Prostate gland (tissue), 2 donors: Measurements from ENCODE around the gene ZNF106. TPM values are rescaled to one million over a fixed set of nuclear protein-coding genes. Genes with fewer than 3 reads are reported as not detected.

Experiments
- DNase-seq: peaks from one replicate; pipeline ENCODE4 v3.0.0-alpha.2; 2019; ENCODE audit warnings: low spot score
- H3K27ac ChIP-seq, 2 donors: fragments of 200-600 bp; sonication (generic); 2 replicates each; pipeline ENCODE4 v1.5.1; 2017 to 2019
- H3K27me3 ChIP-seq: fragments of 200-600 bp; sonication (generic); replicated peaks from 2 replicates; pipeline ENCODE4 v1.5.1; 2019; ENCODE audit not compliant: insufficient read depth
- H3K36me3 ChIP-seq, 2 donors: fragments of 200-600 bp; sonication (generic); 1 replicate in 1 of 2; 2 replicates in 1 of 2; pipeline versions ENCODE4 v1.5.1 to v1.8.1; 2017 to 2019
- H3K4me1 ChIP-seq: fragments of 200-600 bp; sonication (generic); replicated peaks from 2 replicates; pipeline ENCODE4 v1.5.1; 2019
- H3K4me3 ChIP-seq, 2 donors: fragments of 200-600 bp; sonication (generic); 2 replicates each; pipeline ENCODE4 v1.5.1; 2017 to 2019
- H3K9me3 ChIP-seq: fragments of 200-600 bp; sonication (generic); 2 replicates; pipeline ENCODE4 v1.5.1; 2017
- POLR2A ChIP-seq: fragments of 450-650 bp; IDR thresholded peaks from one replicate; pipeline ENCODE4 v1.6.1; 2016; ENCODE audit warnings: antibody characterized with exemption, mild to moderate bottlenecking
- POLR2AphosphoS5 ChIP-seq: sonication (generic); formaldehyde crosslinking; IDR thresholded peaks from one replicate; pipeline ENCODE4 v1.6.1; 2017; ENCODE audit warnings: antibody characterized with exemption
- WGBS: methylation state at CpG from one replicate; pipeline ENCODE4 v1.1.5; 2018; 5-methylcytosine and 5-hydroxymethylcytosine counted together
- intact Hi-C: fragments of 100-400 bp; cut with DNase I; formaldehyde crosslinking; loops from one replicate; pipeline ENCODE4 v1.14.2; 2022
- total RNA-seq, 2 donors: library from RNA; depleted of rRNA; stranded (reverse); fragments of >200 nt; gene quantifications; one replicate each; pipeline ENCODE4 v1.1.0, GENCODE V29; 2016
- TF ChIP-seq, protein P1 (sequence below), 4 experiments: fragments of 200-600 bp in 2 of 4; fragments of 450-650 bp in 2 of 4; sonication (generic) in 2 of 4; IDR thresholded peaks; 1 replicate in 3 of 4; 2 replicates in 1 of 4; pipeline ENCODE4 v1.5.1; 2016 to 2019; ENCODE audit warnings: antibody characterized with exemption in 4 of 4, mild to moderate bottlenecking in 2 of 4, moderate library complexity in 2 of 4

ZNF106 gene
- total RNA-seq, 2 donors from 2014 or later = 49.5 to 79.5 TPM

- 90% methylated on average over 15 of the region's 15 CpGs for WGBS
- TF ChIP-seq, protein P1, sequence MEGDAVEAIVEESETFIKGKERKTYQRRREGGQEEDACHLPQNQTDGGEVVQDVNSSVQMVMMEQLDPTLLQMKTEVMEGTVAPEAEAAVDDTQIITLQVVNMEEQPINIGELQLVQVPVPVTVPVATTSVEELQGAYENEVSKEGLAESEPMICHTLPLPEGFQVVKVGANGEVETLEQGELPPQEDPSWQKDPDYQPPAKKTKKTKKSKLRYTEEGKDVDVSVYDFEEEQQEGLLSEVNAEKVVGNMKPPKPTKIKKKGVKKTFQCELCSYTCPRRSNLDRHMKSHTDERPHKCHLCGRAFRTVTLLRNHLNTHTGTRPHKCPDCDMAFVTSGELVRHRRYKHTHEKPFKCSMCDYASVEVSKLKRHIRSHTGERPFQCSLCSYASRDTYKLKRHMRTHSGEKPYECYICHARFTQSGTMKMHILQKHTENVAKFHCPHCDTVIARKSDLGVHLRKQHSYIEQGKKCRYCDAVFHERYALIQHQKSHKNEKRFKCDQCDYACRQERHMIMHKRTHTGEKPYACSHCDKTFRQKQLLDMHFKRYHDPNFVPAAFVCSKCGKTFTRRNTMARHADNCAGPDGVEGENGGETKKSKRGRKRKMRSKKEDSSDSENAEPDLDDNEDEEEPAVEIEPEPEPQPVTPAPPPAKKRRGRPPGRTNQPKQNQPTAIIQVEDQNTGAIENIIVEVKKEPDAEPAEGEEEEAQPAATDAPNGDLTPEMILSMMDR (IDR thresholded peaks at IDR 0.05) = no peak
- TF ChIP-seq POLR2A (no peak), POLR2AphosphoS5 (no peak)
- DNase-seq = no peak
- Histone ChIP-seq H3K9me3 (no peaks in the 10 kb centered on the region), H3K4me3 (no peak overlapping the region), H3K27ac (no peak overlapping the region), H3K36me3 (no peaks in the 10 kb centered on the region), H3K4me1 (no peaks in the 10 kb centered on the region), H3K27me3 (no peaks in the 10 kb centered on the region)
- intact Hi-C loops = no loop called here
Observed at GRCh38 chr15:42402455-42403205, 88.3 kb downstream of the ZNF106 start.

DNA sequence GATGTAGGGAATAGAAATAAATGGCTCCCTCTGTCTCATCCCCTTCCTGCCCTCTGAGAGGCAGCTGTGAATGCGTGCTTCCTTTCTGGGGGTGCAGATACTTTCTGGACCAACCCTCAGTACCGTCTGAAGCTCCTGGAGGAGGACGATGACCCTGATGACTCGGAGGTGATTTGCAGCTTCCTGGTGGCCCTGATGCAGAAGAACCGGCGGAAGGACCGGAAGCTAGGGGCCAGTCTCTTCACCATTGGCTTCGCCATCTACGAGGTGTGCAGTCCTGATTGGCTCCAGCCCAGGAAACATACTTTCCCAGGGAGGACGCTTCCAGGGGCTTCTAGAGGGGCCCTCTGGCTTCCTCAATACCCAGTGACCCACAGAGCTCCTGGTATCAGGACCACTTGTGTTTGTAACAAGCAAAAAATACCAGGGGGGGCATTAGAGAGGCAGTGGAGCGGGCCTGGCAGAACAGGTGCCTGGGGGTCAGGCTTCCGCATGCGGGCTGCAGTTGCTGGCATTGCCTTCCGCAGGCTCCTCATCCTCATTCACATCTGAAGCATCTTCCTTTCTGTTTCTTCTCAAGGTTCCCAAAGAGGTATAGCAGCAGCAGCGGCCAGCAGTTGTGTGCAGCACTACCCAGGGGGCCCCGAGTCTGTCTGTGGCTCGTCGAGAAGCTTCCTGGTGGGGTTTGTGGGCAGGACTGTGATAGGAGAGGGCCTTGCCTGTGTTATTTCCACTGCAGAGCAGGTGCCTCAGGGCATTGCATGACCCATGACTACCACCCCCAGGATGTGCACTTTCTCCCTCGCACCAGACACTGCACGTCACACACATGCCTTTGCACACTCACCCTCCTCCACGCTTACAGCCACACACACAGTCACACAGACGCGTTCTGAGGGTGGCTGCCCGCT lies 89.1 kb downstream of the ZNF106 start:
- Histone ChIP-seq H3K27ac (no peak overlapping the region), H3K36me3 (no peaks in the 10 kb centered on the region), H3K9me3 (no peaks in the 10 kb centered on the region), H3K4me1 (no peaks in the 10 kb centered on the region), H3K27me3 (no peaks in the 10 kb centered on the region), H3K4me3 (no peak overlapping the region)
- intact Hi-C loops = no loop called here
- TF ChIP-seq, protein P1 (IDR thresholded peaks at IDR 0.05) = no peak
- TF ChIP-seq POLR2A = no peak
- TF ChIP-seq POLR2AphosphoS5 = no peak
- DNase-seq = no peak
- WGBS = 84% methylated on average over 24 of the region's 24 CpGs

DNA sequence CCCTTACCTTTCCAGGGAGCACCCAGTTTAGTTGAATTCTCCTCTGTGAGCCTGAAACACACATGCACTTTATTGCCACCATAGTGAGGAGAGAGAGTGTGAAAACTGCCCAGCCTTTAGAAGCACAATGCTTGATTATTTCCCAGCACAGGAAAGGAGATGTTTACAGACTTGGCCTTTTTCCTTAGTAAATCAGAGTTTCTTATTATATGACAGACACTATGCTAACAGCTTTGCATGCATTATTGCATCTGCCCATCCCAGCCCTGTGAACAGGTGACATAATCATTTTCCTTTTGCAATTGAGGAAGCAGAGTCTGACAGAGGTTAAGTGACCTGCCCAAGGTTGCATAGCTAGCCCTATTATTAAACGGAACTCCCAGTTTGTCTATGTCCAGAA lies 95.1 kb downstream of the ZNF106 start:
- TF ChIP-seq, protein P1 (IDR thresholded peaks at IDR 0.05) = no peak
- TF ChIP-seq POLR2A = no peak
- TF ChIP-seq POLR2AphosphoS5 = no peak
- H3K4me3 ChIP-seq = no peak overlapping the region
- no peaks in the 10 kb centered on the region for H3K4me1 ChIP-seq
- H3K27me3 ChIP-seq = no peaks in the 10 kb centered on the region
- no peaks in the 10 kb centered on the region for H3K36me3 ChIP-seq
- DNase-seq = no peak
- H3K27ac ChIP-seq = no peak overlapping the region
- intact Hi-C loops = no loop called here
- WGBS = 61% methylated on average over 1 of the region's 1 CpG
- no peaks in the 10 kb centered on the region for H3K9me3 ChIP-seq

DNA sequence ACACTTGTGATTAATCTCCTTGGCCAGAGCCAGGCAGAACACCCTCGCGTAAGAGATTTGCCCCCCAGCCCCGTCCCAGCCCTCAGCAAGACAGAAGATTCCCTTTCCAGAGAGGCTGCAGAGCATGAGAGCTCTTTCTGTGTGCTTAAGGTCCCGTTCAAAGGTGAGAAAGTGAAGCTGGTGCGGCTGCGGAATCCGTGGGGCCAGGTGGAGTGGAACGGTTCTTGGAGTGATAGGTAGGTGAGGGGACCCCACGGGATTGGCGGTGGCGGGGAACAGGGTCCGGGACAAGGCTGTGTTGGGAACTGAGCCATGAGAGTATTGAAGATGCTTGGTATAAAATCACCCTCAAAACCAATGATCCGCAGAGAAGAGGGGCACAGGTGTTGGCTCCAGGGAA lies 96.8 kb downstream of the ZNF106 start:
- DNase-seq = no peak
- Histone ChIP-seq H3K4me3 (no peak overlapping the region), H3K36me3 (no peaks in the 10 kb centered on the region), H3K9me3 (no peaks in the 10 kb centered on the region), H3K27ac (no peak overlapping the region), H3K27me3 (no peaks in the 10 kb centered on the region), H3K4me1 (no peaks in the 10 kb centered on the region)
- TF ChIP-seq POLR2AphosphoS5 (no peak), POLR2A (no peak)
- TF ChIP-seq, protein P1 (IDR thresholded peaks at IDR 0.05) = no peak
- 89% methylated on average over 13 of the region's 13 CpGs for WGBS
- intact Hi-C loops = no loop called here
